Kidney (tissue), 14 donors: Measurements from ENCODE around the gene LMTK2. TPM values are rescaled to one million over a fixed set of nuclear protein-coding genes. Genes with fewer than 3 reads are reported as not detected.
A peak's percentile ranks its signal among the peaks of the same experiment; 100 is the strongest.

ENCODE experiments used
- DNase-seq, 5 donors: peaks; one replicate each; pipeline ENCODE4 v3.0.0-alpha.2; 2013 to 2020
- FAIRE-seq: peaks from 2 replicates; lab custom pipeline; 2012; peaks lifted over from hg19 to GRCh38; lab: Jason Lieb, UNC
- H3K27ac ChIP-seq, 2 donors: one replicate each; pipeline ENCODE4 v1.7.0; 2013; ENCODE audit warnings: low read depth in 2 of 2, low read length in 2 of 2, inconsistent platforms in 1 of 2
- H3K27me3 ChIP-seq: one replicate; pipeline ENCODE4 v1.7.1; 2013; ENCODE audit warnings: low read length, inconsistent platforms; ENCODE audit not compliant: control insufficient read depth, insufficient read depth
- H3K36me3 ChIP-seq, 3 donors: one replicate each; pipeline versions ENCODE4 v1.7.0 to v1.7.1; 2013; ENCODE audit warnings: low read length in 3 of 3, control low read depth in 1 of 3, inconsistent platforms in 1 of 3; ENCODE audit not compliant: insufficient read depth in 3 of 3, control insufficient read depth in 2 of 3
- H3K4me1 ChIP-seq, 3 donors: one replicate each; pipeline versions ENCODE4 v1.7.0 to v1.7.1; 2013; ENCODE audit warnings: low read length in 3 of 3, inconsistent platforms in 1 of 3, low read depth in 1 of 3; ENCODE audit not compliant: control insufficient read depth in 2 of 3, insufficient read depth in 2 of 3
- H3K4me3 ChIP-seq, 3 donors: one replicate each; pipeline versions ENCODE4 v1.7.0 to v1.8.1; 2013; ENCODE audit warnings: low read length in 3 of 3, control low read depth in 1 of 3, inconsistent platforms in 1 of 3
- H3K9ac ChIP-seq, 3 donors: one replicate each; pipeline versions ENCODE4 v1.7.0 to v1.7.1; 2013; ENCODE audit warnings: low read length in 3 of 3, control low read depth in 1 of 3, inconsistent platforms in 1 of 3
- H3K9me3 ChIP-seq, 3 donors: one replicate each; pipeline versions ENCODE4 v1.7.0 to v1.7.1; 2013; ENCODE audit warnings: low read length in 3 of 3, control low read depth in 1 of 3, inconsistent platforms in 1 of 3; ENCODE audit not compliant: control insufficient read depth in 2 of 3, insufficient read depth in 1 of 3
- CTCF ChIP-seq: IDR thresholded peaks from 3 replicates; pipeline ENCODE4 v1.5.1; 2012; ENCODE audit warnings: mild to moderate bottlenecking, moderate library complexity, borderline replicate concordance; ENCODE audit not compliant: insufficient read depth; ENCODE audit errors: extremely low read depth
- intact Hi-C: fragments of 100-400 bp; cut with DNase I; formaldehyde crosslinking; loops from one replicate; pipeline ENCODE4 v1.11.1; 2022
- polyA plus RNA-seq: library from polyadenylated mRNA; stranded (reverse); fragments of 350-450 nt; fragmentation: Illumina TruSeq; extraction: RNeasy Lipid Tissue Mini Kit (QIAGEN cat#74804); gene quantifications from one replicate; pipeline ENCODE4 v1.2.3, GENCODE V29; 2014; ENCODE audit warnings: low read depth, low replicate concordance; ENCODE audit not compliant: insufficient read depth
- total RNA-seq: library from RNA; stranded (reverse); fragmentation: NEBNext Ultra II Directional; extraction: Animal tissue kit (Norgen Biotek cat#: 25700); gene quantifications from one replicate; pipeline ENCODE4 v1.2.1, GENCODE V29; 2021
- donor health status: control.
- donor health status: control.
- donor health status: control.
- donor health status: control.
- donor health status: control.
- donor health status: DM: yes; HTN: yes; CAD: no.
- donor health status: Normal renal cell carcinoma (clear cell type).

Gene LMTK2
- total and polyA plus RNA-seq, 2 donors from 2014 or later = 3.3 to 24.8 TPM

DNA sequence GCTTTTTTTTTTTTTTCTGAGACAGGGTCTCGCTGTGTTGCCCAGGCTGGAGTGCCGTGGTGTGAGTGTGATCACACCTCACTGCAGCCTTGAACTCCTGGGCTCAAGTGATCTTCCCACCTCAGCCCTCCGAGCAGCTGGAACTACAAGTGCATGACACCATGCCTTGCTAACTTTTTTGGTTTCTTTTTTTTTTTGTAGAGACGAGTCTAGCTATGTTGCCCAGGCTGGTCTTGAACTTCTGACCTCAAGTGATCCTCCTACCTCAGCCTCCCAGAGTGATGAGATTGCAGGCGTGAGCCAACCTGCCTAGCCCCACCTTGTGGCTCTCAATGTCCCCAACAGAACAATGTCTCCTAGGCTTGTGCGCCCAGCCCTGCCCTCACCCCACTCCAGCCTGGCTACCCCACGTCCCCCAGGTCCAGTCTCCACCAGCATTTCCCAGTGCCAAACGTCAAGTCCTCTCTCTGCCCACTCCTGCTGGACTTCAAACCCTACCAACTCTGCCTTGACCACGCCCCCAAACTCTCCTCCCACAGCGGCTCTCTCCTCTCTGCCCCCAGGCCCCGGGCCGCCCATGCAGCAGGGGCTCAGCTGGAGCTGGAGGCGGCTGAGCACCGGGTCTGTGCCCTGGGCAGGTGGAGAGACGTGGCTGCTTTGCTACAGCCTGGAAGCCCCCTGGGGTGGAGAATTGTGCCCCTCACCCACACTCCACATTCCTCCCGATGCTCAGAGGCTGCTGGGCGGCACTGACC is 123.5 kb downstream of the LMTK2 start:
- intact Hi-C loops = no loop called here
- H3K9me3 ChIP-seq = no peaks in the 10 kb centered on the region
- peaks cover 0 to 6% (median 0%) of the 10 kb centered on the region in 3 donors for H3K36me3 ChIP-seq
- DNase-seq = peak in 2 of 5 donors; percentile 50 to 70
- no peaks in the 10 kb centered on the region for H3K27me3 ChIP-seq
- no peaks in the 10 kb centered on the region for H3K4me1 ChIP-seq
- FAIRE-seq = no peak
- no peak overlapping the region for H3K9ac ChIP-seq
- no peak overlapping the region for H3K4me3 ChIP-seq
- TF ChIP-seq CTCF = no peak
- H3K27ac ChIP-seq = no peak overlapping the region

DNA sequence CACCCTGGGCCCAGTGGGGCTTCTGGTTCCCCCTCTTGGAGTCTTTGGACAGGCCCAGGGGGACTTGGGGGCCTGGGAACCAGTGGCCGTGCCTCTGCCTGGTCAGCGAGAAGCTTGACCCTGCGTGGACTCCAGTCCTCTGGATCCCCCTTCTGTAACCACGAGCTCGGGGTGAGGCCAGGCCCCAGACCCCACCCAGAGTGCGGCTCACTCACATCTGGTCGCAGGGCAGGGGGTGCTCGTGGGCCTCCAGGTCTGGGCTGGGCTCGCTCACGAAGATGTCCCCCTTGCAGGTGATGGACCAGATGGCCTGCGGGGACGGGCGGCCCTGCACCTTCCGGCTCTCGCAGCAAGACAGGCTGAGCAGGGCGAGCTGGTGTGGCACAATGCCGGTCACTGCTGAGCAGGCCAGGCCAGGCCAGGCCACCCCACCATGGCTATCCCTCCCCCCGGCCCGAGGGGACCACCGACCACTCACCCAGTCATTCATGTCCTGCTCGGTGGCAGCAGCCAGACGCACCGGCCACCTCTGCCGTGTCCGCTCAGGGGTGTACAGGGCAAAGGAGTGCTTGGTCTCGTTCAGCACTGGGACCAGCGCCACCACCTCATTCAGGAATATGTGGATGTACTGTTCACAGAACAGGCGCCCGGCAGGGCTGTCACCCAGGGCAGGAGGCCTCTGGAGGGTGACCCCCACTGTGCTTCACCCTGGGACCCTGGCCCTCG is 124.2 kb downstream of the LMTK2 start:
- Histone ChIP-seq H3K9ac (no peak overlapping the region), H3K36me3 (peaks cover 0 to 3% (median 0%) of the 10 kb centered on the region in 3 donors), H3K4me3 (no peak overlapping the region), H3K9me3 (no peaks in the 10 kb centered on the region), H3K27ac (no peak overlapping the region), H3K27me3 (no peaks in the 10 kb centered on the region), H3K4me1 (no peaks in the 10 kb centered on the region)
- no peak for TF ChIP-seq CTCF
- DNase-seq (peak in 1 of 5 donors; percentile 80), FAIRE-seq (no peak)
- intact Hi-C loops = no loop called here

GRCh38 chr7:98231493-98232262 is 125.0 kb downstream of the LMTK2 start:
- H3K4me1 ChIP-seq = no peaks in the 10 kb centered on the region
- FAIRE-seq = no peak
- peak in 1 of 5 donors; percentile 68 for DNase-seq
- intact Hi-C loops = no loop called here
- peaks cover 0 to 3% (median 0%) of the 10 kb centered on the region in 3 donors for H3K36me3 ChIP-seq
- no peaks in the 10 kb centered on the region for H3K27me3 ChIP-seq
- H3K9me3 ChIP-seq = no peaks in the 10 kb centered on the region
- no peak overlapping the region for H3K27ac ChIP-seq
- no peak overlapping the region for H3K4me3 ChIP-seq
- no peak for TF ChIP-seq CTCF
- no peak overlapping the region for H3K9ac ChIP-seq
